ENCODE measurements around the gene MARK3.

DNA sequence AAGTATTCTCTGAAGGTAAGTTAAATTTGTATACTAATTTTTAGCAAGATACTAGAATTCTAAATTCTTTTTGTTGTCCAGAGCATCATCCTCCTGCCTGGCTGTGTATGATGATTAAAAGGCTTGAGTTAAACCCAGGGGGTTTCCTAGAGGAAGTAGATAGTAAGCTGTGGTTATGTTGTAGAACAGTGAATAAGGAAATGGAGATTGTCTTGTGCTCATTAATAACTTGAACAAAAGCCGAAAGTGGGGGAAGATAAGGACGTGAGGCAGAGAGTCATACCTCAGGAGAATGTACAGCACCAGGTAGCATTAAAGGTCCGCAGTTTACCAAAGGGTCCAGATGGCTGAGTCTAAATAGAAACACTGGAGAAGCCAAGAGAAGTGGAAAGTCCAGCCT is 95.4 kb downstream of the MARK3 start:
- TF ChIP-seq, protein P1, sequence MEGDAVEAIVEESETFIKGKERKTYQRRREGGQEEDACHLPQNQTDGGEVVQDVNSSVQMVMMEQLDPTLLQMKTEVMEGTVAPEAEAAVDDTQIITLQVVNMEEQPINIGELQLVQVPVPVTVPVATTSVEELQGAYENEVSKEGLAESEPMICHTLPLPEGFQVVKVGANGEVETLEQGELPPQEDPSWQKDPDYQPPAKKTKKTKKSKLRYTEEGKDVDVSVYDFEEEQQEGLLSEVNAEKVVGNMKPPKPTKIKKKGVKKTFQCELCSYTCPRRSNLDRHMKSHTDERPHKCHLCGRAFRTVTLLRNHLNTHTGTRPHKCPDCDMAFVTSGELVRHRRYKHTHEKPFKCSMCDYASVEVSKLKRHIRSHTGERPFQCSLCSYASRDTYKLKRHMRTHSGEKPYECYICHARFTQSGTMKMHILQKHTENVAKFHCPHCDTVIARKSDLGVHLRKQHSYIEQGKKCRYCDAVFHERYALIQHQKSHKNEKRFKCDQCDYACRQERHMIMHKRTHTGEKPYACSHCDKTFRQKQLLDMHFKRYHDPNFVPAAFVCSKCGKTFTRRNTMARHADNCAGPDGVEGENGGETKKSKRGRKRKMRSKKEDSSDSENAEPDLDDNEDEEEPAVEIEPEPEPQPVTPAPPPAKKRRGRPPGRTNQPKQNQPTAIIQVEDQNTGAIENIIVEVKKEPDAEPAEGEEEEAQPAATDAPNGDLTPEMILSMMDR (IDR thresholded peaks at IDR 0.05), result no peak
- TF ChIP-seq POLR2A (IDR thresholded peaks at IDR 0.05), result no peak
